Esophagus muscularis mucosa (tissue), 4 donors: ENCODE data around the gene PYGL.

Experiments used
- EP300 ChIP-seq: sonication (generic); formaldehyde crosslinking; IDR thresholded peaks from one replicate; pipeline ENCODE4 v1.6.1; 2017; ENCODE audit warnings: antibody characterized with exemption
- POLR2A ChIP-seq: fragments of 450-650 bp; IDR thresholded peaks from one replicate; pipeline ENCODE4 v1.6.1; 2017; ENCODE audit warnings: antibody characterized with exemption, moderate library complexity, mild to moderate bottlenecking, low read depth
- TF ChIP-seq, protein P1 (sequence below), 3 experiments: fragments of 200-600 bp in 2 of 3; fragments of 450-650 bp in 1 of 3; sonication (generic) in 2 of 3; IDR thresholded peaks; one replicate each; pipeline ENCODE4 v1.5.1; 2017 to 2019; ENCODE audit warnings: antibody characterized with exemption in 3 of 3, mild to moderate bottlenecking in 2 of 3, moderate library complexity in 1 of 3

DNA sequence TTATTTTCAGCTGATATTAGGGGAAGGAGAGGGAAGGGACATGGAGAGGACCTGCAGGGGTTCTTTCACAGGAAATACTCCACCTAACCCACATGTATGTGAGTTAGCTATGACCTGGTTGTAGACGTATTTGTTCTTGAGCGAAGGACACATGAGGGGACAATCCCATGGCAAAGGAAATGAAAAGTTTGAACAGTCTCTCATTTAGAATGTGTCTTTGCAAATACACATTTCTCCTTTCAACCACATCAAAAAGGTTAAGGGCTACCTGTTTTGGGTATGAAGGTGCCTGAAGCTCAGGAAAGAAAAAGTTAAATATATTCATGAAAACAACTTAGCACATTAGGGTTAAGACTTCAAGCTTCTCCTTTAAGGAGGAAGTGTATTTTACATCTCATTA lies 7.4 kb downstream of the PYGL start:
- TF ChIP-seq, protein P1, sequence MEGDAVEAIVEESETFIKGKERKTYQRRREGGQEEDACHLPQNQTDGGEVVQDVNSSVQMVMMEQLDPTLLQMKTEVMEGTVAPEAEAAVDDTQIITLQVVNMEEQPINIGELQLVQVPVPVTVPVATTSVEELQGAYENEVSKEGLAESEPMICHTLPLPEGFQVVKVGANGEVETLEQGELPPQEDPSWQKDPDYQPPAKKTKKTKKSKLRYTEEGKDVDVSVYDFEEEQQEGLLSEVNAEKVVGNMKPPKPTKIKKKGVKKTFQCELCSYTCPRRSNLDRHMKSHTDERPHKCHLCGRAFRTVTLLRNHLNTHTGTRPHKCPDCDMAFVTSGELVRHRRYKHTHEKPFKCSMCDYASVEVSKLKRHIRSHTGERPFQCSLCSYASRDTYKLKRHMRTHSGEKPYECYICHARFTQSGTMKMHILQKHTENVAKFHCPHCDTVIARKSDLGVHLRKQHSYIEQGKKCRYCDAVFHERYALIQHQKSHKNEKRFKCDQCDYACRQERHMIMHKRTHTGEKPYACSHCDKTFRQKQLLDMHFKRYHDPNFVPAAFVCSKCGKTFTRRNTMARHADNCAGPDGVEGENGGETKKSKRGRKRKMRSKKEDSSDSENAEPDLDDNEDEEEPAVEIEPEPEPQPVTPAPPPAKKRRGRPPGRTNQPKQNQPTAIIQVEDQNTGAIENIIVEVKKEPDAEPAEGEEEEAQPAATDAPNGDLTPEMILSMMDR (IDR thresholded peaks at IDR 0.05), result no peak
- no peak for TF ChIP-seq POLR2A
- no peak for TF ChIP-seq EP300
